Globus pallidus (tissue), 1 donor: Measurements from ENCODE around the gene CAMK2B.

Source experiments
- DNase-seq: peaks from one replicate; pipeline ENCODE4 v3.0.0-alpha.2; 2015; ENCODE audit warnings: low spot score

The CAMK2B gene

GRCh38 chr7:44329888-44330287 lies 4.5 kb upstream of the CAMK2B start:
- DNase-seq, result no peak

DNA sequence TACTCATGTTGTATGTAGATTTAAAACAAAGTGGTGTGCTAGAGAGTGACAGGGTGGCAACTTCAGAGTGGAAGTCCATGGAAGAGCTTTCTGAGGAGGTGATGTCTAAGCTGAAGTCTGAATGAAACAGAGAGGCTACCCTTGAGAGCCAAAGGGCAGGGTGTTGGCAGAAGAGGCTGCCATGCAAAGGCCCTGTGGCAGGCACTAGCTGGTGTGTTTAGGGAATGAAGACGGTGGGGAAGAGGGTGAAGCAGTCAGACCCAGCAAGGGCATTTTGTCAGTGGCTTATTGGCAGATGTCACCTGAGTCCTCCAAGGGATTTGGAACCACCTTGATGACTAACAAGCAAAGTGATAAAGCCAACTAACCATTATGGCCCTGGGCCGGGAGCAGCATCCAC lies 3.7 kb upstream of the CAMK2B start:
- no peak for DNase-seq

DNA sequence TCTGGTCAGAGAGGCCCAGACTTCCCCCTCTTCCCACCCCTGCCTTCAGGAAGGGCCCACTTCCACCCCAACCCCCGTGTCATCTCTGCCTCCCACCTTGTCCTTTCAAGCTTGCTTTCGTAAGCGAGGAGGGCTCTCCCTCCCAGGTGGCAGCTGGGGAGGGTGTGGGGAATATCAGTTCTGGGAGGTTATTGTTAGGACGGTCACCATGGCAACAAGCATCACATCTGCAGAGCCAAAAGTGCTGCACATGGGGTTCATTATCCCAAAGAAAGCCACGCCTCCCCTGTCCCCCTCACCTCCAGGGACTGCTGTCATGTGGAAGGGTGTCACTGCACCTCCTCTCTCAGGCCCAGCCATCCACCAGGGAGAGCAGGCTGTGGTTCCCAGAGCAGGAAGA lies 2.6 kb upstream of the CAMK2B start:
- DNase-seq, result no peak

DNA sequence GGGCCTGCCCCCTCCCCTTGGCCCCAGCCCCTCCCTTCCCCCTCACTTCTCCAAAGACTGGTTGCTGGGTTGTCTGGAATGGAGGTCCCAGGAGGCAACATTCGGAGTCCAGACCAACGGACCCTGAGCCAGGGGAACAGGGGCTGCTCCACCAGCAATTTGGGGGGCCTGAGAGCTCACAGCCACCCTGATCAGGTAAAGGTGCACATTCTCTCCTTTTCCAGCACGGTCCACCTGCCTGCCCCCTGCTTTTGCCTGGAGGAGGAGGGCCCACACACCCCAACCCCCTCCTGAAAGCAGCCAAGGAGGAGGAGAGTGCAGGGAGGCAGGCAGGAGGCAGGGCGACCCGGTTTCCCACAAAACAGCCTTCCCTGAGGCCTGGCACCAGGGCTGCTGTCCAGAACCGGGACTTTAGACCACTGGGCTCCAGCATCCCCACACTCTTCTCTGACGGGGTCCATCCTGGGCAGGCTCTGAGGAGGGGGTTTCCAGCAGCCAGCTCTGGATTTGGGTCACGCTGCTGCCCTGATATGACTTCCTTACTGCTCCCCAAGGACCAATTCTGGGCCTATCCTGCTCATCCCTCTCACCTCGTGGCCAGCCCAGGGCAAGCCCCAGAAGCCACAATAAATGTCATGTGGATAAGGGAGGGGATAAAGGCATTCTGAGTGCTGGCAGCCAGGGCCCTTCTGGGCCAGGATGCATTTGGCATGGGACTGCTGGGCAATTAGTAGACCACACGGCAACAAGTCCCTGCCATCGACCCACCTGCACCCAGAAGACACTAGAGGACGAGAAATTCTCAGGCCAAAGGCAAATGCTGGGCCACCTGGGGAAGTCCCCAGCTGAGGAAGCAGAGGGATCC lies 1.1 kb upstream of the CAMK2B start:
- no peak for DNase-seq

GRCh38 chr7:44325811-44326241 lies 432 bp upstream of the CAMK2B start:
- no peak for DNase-seq

DNA sequence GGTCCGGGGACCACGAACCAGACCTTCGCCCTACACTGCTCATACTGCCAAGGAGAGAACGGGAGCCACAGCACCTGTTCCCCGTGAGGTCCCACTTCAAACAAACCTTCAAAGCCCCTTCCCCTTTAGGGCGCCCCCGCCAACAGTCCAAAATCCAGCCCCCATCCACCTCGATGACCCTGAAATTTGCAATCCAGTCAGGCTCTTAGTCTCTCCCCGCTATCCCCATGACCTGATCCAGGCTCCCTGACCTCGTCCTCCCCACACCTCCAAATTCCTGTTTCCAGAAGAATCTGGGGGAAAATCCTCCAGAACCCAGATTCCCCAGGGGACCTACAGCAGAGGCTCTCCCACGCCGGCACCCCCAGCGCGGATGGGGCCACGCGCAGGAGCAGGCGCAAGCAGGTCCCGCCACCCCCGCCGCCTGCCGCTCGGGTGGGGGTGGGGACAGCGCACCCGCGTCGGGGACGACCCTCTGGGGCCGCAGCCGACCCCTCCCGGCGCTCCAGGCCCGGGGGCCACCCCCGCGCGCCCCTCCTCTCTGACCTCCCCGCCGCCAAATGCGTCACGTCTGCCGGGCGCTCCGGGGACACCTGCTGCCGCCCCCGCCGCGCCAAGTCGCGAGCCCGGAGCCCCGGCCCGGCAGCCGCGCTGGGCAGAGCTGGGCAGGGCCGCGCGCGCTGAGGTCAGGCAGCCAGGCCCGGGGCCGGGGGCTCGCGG lies 753 bp downstream of the CAMK2B start:
- DNase-seq, result no peak

DNA sequence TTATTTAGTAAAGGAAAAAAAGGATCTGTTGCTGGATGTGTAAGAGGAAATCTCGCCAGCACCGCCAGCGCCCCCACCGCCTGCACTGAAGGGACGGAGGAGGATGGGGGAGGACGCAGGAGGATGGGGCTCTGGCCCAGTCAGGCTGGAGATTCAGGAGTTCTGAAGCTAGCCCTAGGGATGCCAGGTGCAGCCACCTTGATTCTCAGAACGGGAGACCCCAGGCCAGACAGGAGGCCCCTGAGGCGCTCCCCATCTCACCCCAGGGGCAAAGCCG lies 1.3 kb downstream of the CAMK2B start:
- DNase-seq, result no peak

- DNase-seq, result no peak
Measured at GRCh38 chr7:44323381-44324203, 1.8 kb downstream of the CAMK2B start.

- no peak for DNase-seq
Measured at GRCh38 chr7:44322631-44323363, 2.6 kb downstream of the CAMK2B start.

DNA sequence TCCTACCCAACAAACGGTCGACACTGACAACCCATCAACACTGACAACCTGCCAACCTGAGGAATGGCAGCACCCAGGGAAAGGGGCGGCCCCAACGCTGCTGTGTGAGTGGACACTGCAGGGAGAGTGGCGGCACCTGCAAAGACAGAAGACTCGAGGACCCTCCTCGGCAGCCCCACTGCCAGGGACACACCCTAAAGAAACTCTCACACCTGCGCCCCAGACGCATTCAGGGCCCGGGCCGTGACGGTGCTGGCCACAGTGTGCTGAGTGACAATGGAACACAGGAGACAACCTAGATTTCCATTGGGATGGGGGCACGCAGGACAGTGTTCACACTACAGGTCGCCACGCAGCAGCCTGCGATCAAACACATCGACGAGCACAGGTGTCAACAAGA lies 3.6 kb downstream of the CAMK2B start:
- DNase-seq, result no peak

GRCh38 chr7:44320794-44321371 lies 4.5 kb downstream of the CAMK2B start:
- DNase-seq, result no peak

GRCh38 chr7:44320141-44320540 lies 5.3 kb downstream of the CAMK2B start:
- no peak for DNase-seq

- DNase-seq, result no peak
Measured at GRCh38 chr7:44318332-44318731, 7.1 kb downstream of the CAMK2B start.

- DNase-seq, result no peak
Measured at GRCh38 chr7:44315301-44315903, 10.0 kb downstream of the CAMK2B start.

GRCh38 chr7:44313621-44314031 lies 11.8 kb downstream of the CAMK2B start:
- DNase-seq, result no peak

GRCh38 chr7:44313016-44313415 lies 12.4 kb downstream of the CAMK2B start:
- DNase-seq, result no peak

DNA sequence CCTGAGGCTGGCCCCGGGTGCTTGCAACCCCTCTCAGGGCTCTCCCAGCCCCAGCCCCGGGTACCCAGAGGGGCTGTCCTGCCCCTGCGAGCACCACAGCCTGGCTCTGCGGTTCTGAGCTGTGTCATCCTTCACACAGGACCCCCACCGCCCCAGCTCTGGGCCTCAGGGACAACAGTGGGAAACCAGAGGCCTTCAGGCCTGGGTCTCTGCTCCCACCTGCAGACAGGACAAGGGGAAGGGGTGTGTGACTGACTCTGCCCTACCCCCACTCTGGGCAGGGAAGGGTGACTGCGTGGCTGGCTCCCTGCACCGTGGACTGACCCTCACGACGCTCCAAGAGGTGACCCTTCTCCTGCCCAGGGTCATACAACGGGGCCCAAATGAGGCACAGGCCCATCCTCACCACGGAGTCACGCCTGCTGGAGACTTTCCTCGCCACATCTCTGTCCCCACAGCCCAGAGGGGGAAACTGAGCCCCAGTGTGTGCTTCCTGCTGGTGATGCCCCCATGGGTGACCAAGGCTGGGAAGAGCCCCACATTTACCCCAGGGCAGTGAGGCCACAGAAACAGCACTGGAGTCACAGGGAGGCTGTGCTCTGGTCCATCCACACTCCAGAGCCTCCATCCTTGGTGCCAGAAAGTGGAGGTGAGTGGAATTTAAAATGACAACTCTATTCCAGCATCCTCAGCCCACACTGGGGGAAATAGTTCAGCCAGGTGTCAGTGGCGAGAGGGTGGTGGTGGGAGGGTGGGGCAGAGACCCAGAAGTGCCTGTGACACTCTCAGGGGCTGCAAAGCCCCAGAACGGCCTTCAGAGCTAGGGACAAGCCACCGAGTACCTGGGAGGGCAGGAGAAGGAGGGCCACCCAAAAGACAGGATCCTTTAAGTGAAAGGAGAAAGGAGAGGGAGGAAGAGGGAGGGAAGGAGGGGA lies 13.6 kb downstream of the CAMK2B start:
- no peak for DNase-seq

DNA sequence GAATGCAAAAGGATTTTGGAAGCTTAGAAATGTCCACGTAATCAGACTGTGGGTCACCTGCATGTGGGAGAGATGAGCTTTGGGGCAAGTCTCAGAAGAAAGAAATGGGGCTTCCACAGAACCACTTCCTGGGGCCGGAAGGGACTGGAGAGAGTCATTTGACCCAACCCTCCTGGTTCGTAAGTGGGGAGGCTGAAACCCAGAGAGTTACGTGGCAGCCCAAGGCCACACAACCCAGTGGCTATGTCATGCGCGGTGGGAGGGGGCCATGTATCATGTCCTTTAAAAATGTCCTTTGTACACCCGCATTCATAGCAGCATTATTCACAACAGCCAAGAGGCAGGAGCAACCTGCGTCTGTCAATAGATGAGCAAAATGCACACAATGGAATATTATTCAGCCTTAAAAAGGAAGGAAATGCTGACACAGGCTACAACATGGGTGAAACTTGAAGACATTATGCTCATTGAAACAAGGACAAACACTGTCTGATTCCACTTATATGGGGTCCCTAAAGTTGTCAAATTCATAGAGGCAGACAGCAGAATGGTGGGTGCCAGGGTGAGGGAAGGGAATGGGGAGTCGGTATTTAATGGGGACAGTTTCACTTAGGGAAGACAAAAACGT lies 15.1 kb downstream of the CAMK2B start:
- DNase-seq, result no peak

DNA sequence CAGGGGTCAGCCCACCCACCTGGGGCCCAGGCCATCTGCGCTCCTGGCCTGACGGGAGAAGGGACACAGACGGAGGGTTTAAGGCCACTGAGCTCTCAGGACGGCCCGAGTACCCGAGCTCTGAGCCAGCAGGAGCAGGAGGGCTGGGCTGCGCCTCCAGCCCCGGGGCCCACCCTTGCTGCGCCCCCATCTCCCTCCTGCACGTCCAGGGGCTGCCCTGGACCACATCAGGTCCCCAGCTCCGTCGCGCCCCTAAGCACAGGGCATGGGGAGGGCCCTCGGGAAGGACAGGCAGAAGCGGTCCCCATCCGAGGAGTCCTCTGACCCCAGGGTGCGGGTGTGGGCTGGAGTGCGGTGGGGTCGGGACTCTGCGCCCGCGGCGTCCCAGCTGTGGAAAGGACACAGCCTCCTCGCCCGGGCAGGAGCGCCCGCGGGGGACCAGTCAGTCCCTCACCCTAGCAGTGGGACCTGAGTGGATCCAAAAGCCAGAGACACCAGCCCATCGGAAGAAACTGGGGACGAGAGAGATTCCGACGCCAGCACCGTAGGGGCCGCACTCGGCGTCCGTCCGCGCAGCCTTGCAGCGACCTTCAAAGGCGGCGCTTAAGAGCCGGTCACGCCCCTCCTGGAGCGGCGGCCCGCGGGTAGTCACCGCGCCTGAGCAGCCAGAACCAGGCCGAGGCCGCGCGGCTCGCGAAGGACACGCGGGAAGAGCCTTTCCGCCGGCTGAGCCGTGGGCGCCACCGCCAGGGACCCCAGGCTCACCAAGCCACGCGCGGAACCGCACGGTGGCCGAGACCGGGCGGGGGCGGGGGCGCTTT lies 15.9 kb downstream of the CAMK2B start:
- DNase-seq, result no peak
